Measurements from ENCODE around the gene PLEKHM3. TPM values are rescaled to one million over a fixed set of nuclear protein-coding genes. Genes with fewer than 3 reads are reported as not detected.
A peak's percentile ranks its signal among the peaks of the same experiment; 100 is the strongest.

PLEKHM3 gene
- total and polyA plus RNA-seq, 12 donors: 9.5 to 39.6 (median 21.7) TPM

- Histone ChIP-seq H3K27me3 (no peaks in the 10 kb centered on the region), H3K27ac (no peak overlapping the region), H3K4me3 (no peak overlapping the region), H3K9me3 (replicated peaks in 1 of 3) (no peaks in the 10 kb centered on the region), H3K4me1 (replicated peaks in 1 of 2) (peaks cover 0 to 21% of the 10 kb centered on the region in 2 donors), H3K36me3 (replicated peaks in 1 of 2) (no peaks in the 10 kb centered on the region)
- 64 to 76% (median 66%) methylated on average over 2 to 4 of the region's 4 CpGs for WGBS, 4 donors
- intact Hi-C loops (cut with DNase I): no loop called here
- DNase-seq: peak in 3 of 7 donors; percentile 28 to 34 (median 29)
- no peak for TF ChIP-seq POLR2A (IDR thresholded peaks at IDR 0.05)
- TF ChIP-seq, protein P1, sequence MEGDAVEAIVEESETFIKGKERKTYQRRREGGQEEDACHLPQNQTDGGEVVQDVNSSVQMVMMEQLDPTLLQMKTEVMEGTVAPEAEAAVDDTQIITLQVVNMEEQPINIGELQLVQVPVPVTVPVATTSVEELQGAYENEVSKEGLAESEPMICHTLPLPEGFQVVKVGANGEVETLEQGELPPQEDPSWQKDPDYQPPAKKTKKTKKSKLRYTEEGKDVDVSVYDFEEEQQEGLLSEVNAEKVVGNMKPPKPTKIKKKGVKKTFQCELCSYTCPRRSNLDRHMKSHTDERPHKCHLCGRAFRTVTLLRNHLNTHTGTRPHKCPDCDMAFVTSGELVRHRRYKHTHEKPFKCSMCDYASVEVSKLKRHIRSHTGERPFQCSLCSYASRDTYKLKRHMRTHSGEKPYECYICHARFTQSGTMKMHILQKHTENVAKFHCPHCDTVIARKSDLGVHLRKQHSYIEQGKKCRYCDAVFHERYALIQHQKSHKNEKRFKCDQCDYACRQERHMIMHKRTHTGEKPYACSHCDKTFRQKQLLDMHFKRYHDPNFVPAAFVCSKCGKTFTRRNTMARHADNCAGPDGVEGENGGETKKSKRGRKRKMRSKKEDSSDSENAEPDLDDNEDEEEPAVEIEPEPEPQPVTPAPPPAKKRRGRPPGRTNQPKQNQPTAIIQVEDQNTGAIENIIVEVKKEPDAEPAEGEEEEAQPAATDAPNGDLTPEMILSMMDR (IDR thresholded peaks at IDR 0.05): no peak
These were observed 88.1 kb downstream of the PLEKHM3 start for GRCh38 chr2:207937253-207937652.

DNA sequence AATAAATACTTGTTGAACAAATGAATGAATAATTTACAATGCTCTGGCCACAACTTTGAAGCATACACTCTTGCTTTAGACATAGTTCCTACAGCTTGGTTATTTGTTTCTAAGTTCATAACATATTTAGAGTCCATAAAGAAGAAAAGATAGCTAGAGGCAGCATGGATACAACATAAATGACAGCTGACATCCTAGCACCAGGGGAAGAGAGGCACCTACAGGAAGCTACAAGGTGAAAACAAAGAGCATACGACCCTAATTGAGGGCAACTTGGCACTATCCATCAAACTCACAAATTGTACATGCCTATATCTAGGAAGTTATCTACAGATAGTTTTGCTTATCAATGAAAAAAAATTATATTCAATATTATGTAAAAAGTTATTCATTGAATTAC lies 88.9 kb downstream of the PLEKHM3 start:
- intact Hi-C loops (cut with DNase I): no loop called here
- H3K27me3 ChIP-seq: no peaks in the 10 kb centered on the region
- 75 to 80% (median 78%) methylated on average over 1 of the region's 1 CpG for WGBS, 4 donors
- no peaks in the 10 kb centered on the region for H3K36me3 ChIP-seq (replicated peaks in 1 of 2)
- TF ChIP-seq, protein P1 (IDR thresholded peaks at IDR 0.05): no peak
- TF ChIP-seq POLR2A (IDR thresholded peaks at IDR 0.05): no peak
- peaks cover 0 to 21% of the 10 kb centered on the region in 2 donors for H3K4me1 ChIP-seq (replicated peaks in 1 of 2)
- H3K9me3 ChIP-seq (replicated peaks in 1 of 3): no peaks in the 10 kb centered on the region
- no peak for DNase-seq
- H3K27ac ChIP-seq: no peak overlapping the region
- no peak overlapping the region for H3K4me3 ChIP-seq

DNA sequence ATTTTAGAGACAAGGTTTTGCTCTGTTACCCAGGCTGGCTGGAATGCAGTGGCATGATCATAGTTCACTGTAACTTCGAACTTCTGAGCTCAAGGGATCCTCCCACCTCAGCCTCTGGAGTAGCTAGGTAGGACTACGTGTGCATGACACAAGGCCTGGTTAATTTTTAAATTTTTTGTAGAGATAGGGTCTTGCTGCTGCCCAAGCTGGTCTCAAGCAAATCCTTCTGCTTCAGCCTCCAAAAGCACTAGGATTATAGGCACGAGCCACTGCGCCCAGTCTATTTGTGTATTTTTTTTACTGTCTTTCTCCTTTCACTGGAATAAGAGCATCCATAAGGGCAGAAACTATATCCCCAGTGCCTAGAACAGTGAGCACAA lies 89.3 kb downstream of the PLEKHM3 start:
- Histone ChIP-seq H3K36me3 (replicated peaks in 1 of 2) (no peaks in the 10 kb centered on the region), H3K4me1 (replicated peaks in 1 of 2) (peaks cover 0 to 21% of the 10 kb centered on the region in 2 donors), H3K9me3 (replicated peaks in 1 of 3) (no peaks in the 10 kb centered on the region), H3K27ac (no peak overlapping the region), H3K4me3 (no peak overlapping the region), H3K27me3 (no peaks in the 10 kb centered on the region)
- no peak for DNase-seq
- 94 to 97% (median 96%) methylated on average over 4 of the region's 4 CpGs for WGBS, 4 donors
- intact Hi-C loops (cut with DNase I): no loop called here
- TF ChIP-seq, protein P1 (IDR thresholded peaks at IDR 0.05): no peak
- TF ChIP-seq POLR2A (IDR thresholded peaks at IDR 0.05): no peak

GRCh38 chr2:207935121-207935990 lies 90.0 kb downstream of the PLEKHM3 start:
- intact Hi-C loops (cut with DNase I): no loop called here
- DNase-seq: no peak
- H3K4me3 ChIP-seq: no peak overlapping the region
- H3K36me3 ChIP-seq (replicated peaks in 1 of 2): no peaks in the 10 kb centered on the region
- no peaks in the 10 kb centered on the region for H3K27me3 ChIP-seq
- peaks cover 0 to 21% of the 10 kb centered on the region in 2 donors for H3K4me1 ChIP-seq (replicated peaks in 1 of 2)
- TF ChIP-seq, protein P1 (IDR thresholded peaks at IDR 0.05): no peak
- TF ChIP-seq POLR2A (IDR thresholded peaks at IDR 0.05): no peak
- no peak overlapping the region for H3K27ac ChIP-seq
- WGBS, 4 donors: 83 to 90% (median 86%) methylated on average over 7 of the region's 7 CpGs
- no peaks in the 10 kb centered on the region for H3K9me3 ChIP-seq (replicated peaks in 1 of 3)

All from adrenal gland (tissue), 12 donors.